ENCODE measurements around the gene LGALS7. TPM values are rescaled to one million over a fixed set of nuclear protein-coding genes. Genes with fewer than 3 reads are reported as not detected.

LGALS7 gene
- total and polyA plus RNA-seq, 2 donors: 1.4 TPM; not detected in 1

DNA sequence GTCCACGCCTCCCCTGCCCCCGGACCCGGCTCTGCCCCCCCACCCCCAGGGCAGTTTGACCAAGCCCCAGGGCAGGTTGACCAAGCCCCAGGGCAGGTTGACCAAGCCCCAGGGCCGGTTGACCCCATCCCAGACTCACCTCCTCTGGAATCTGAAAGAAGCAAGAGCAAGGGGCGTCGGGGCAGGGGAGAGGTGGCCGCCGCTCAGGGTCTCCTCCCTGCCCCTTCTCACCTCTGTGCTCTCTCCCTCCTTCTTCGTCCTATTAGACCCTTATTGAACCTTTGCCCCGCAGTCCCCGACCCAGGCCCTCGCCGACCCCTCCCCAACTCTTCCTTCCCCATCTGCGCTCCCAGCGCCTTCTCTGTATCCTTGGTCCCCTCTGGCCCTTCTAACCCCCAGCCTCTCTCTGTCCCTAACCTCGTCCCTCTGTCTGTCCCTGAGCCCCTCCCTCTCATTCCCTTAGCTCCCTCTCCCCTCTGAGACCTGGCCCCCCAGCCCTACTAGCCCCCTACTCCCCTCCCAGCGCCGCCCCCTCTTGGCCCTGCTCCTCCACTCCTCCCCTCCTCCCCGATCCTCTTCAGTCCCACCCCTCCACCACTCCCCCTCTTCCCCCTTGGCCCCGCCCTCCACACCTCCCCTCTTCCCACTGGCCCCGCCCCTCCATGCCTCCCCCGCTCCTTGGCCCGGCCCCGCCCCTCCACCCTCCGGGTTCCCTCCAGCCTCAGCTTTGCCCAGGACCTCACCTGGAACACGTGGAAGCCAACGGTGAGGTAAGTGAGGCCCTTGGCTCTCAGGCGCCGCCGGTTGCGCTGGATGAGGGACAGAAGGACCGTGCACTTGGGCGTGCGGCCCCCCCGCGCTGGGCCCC, 36.7 kb downstream of the LGALS7 start:
- Histone ChIP-seq H3K27ac (ENCODE audit: low read depth) (no peak overlapping the region), H3K36me3 (ENCODE audit: insufficient read depth) (no peaks in the 10 kb centered on the region), H3K4me1 (ENCODE audit: insufficient read depth) (no peaks in the 10 kb centered on the region), H3K4me3 (ENCODE audit: low read depth, low read length) (peak overlapping the region; percentile 27)
- DNase-seq (ENCODE audit: extremely low spot score): no peak
- 9% methylated on average over 36 of the region's 36 CpGs for WGBS

DNA sequence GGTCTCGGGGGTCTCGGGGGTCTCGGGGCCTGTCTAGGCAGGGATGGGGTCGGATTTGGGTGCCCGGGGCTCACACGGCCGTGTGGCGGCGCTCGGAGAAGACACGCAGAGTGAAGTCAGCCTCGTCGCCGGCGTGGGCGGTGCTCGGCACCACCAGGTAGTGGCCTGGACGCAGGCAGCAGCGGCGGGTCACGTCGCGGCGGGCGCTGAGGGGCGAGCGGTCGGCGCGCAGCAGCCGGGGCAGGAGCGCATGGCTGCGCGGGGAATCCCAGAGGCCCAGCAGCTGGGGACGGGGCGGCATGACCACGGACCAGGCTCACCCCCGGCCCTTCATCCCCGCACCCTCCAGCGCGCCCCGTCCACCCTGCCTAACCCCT, 37.3 kb downstream of the LGALS7 start:
- Histone ChIP-seq H3K36me3 (ENCODE audit: insufficient read depth) (no peaks in the 10 kb centered on the region), H3K27ac (ENCODE audit: low read depth) (no peak overlapping the region), H3K4me3 (ENCODE audit: low read depth, low read length) (peak overlapping the region; percentile 27), H3K4me1 (ENCODE audit: insufficient read depth) (no peaks in the 10 kb centered on the region)
- DNase-seq (ENCODE audit: extremely low spot score): no peak
- WGBS: 3% methylated on average over 42 of the region's 42 CpGs

DNA sequence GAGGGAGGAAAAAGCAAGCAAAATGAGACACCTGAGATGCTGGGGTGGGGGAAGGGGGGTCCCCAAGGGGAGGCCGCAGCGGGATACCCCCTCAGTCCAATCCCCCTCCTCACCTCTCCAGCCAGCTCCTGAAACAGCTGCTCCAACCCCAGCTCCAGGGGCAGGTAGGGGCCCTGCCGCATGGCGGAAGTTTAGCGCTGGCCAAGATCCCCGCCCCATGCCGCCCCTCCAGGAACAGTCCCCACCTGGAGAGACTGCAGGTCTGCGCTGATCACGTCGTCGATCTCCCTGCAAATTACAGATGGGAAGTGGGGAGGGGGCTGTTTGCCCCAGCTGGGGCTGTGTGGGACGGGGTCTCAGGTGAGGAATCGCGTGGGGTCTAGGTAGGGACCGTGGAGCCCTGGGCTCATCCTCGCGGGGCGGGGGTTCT, 38.0 kb downstream of the LGALS7 start:
- Histone ChIP-seq H3K27ac (ENCODE audit: low read depth) (no peak overlapping the region), H3K4me1 (ENCODE audit: insufficient read depth) (no peaks in the 10 kb centered on the region), H3K4me3 (ENCODE audit: low read depth, low read length) (peak overlapping the region; percentile 4), H3K36me3 (ENCODE audit: insufficient read depth) (no peaks in the 10 kb centered on the region)
- WGBS: 19% methylated on average over 18 of the region's 18 CpGs
- no peak for DNase-seq (ENCODE audit: extremely low spot score)

DNA sequence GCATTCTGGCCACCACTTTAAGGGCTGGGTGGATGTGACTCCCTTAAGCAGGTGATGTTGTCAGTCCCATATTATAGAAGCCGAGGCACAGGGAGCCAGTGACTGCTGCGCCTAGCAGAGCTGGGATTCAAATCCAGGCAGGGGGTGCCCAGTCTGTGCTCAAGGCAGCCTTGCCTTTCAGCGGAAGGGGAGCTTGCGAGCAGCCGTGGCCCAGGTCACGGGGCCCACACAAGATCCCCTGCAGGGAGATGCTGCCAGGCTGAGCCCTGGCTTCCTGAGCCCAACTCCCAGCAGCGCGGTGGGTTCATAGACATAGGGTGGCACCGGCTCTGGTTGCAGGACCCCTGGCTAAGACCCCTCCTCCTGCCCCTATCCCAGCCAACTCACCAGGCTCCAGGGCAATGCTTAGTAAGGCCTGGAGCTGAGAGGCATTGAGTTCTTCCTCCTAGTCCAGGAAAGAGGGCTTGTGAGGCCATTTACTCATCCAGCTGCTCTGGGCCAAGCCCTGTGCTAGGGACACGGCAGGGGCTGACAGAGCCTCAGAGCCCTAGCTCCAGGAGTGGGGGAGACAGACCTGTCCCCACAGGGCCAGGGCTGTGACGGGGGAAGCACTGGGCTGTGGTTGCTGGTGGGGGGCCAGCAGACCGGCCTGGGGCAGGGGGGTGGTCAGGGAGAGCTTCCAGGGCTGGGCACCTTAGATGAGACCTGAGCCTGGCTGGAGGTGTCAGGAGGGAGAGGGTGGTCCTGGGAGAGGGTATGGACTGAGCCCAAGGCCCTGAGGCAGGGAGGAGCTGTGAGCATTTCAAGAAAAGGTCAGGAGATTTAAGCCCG, 38.7 kb downstream of the LGALS7 start:
- Histone ChIP-seq H3K27ac (ENCODE audit: low read depth) (peak overlapping the region; percentile 67), H3K4me1 (ENCODE audit: insufficient read depth) (no peaks in the 10 kb centered on the region), H3K36me3 (ENCODE audit: insufficient read depth) (no peaks in the 10 kb centered on the region), H3K4me3 (ENCODE audit: low read depth, low read length) (peak overlapping the region; percentile 4)
- 55% methylated on average over 13 of the region's 13 CpGs for WGBS
- DNase-seq (ENCODE audit: extremely low spot score): no peak

DNA sequence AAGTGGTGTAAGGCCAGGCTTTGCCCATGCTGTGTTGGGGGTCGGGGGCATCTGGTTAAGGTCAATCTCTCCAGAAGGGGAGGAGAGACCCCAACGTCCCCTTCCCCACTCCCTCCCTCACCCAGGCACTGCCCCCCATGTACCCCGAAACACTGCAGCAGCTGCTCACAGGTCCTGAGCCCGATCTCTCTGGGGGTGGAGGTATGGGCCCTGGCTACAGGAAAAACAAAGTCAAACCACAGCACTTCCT, 39.2 kb downstream of the LGALS7 start:
- no peak for DNase-seq (ENCODE audit: extremely low spot score)

DNA sequence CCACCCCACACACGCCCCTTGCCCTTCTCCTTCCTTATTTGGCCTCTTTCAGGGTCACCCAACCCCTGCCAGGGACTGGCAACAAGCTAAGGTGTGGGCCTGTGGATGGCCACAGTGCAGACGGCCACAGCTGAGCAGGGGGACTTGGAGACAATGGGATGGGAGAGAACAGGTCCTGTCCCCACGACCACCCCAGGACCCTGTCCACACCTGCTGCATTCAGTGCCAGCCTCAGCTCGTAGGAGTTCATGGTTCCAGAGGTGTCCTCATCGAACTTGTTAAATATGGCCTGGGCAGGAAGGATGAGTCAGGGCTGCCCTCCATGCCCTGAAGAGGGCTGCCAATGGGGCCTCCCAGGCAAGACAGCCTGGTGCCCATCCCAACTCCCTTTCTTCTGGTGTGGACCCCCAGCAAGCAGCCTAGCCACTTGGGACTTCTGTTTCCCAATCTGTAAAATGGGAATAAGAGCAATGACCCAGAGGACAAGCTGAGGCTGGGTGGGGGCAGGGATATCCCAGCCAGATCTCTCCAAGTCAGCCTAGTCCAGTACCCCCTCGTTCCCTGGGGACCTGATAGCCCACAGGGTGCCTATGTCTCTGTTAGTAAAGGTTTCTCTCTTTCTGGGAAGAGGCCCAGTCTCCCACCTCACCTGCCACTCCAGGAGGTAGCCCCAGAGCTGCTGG, 39.7 kb downstream of the LGALS7 start:
- Histone ChIP-seq H3K4me3 (ENCODE audit: low read depth, low read length) (no peak overlapping the region), H3K4me1 (ENCODE audit: insufficient read depth) (no peaks in the 10 kb centered on the region), H3K27ac (ENCODE audit: low read depth) (no peak overlapping the region), H3K36me3 (ENCODE audit: insufficient read depth) (no peaks in the 10 kb centered on the region)
- DNase-seq (ENCODE audit: extremely low spot score): no peak
- 69% methylated on average over 6 of the region's 6 CpGs for WGBS

More for the DNA sequence above, 39.2 kb downstream of the LGALS7 start:
- WGBS: 57% methylated on average over 4 of the region's 4 CpGs
- no peaks in the 10 kb centered on the region for H3K36me3 ChIP-seq (ENCODE audit: insufficient read depth)
- H3K4me3 ChIP-seq (ENCODE audit: low read depth, low read length): no peak overlapping the region
- no peaks in the 10 kb centered on the region for H3K4me1 ChIP-seq (ENCODE audit: insufficient read depth)
- H3K27ac ChIP-seq (ENCODE audit: low read depth): no peak overlapping the region

DNA sequence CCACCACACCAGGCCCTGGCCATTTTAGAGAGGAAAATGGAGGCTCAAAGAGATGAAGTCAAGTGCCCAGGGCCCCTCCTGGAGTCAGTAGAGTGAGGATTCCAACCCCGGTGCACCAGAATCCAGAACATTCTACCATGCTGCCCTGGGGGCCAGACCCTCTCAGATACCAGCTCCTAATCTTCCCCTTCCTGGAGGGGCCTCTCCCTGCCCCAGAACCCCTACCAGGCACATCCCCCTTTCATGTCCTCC, 40.1 kb downstream of the LGALS7 start:
- Histone ChIP-seq H3K36me3 (ENCODE audit: insufficient read depth) (no peaks in the 10 kb centered on the region), H3K4me3 (ENCODE audit: low read depth, low read length) (no peak overlapping the region), H3K4me1 (ENCODE audit: insufficient read depth) (no peaks in the 10 kb centered on the region), H3K27ac (ENCODE audit: low read depth) (no peak overlapping the region)
- no peak for DNase-seq (ENCODE audit: extremely low spot score)
- 97% methylated on average over 1 of the region's 1 CpG for WGBS

DNA sequence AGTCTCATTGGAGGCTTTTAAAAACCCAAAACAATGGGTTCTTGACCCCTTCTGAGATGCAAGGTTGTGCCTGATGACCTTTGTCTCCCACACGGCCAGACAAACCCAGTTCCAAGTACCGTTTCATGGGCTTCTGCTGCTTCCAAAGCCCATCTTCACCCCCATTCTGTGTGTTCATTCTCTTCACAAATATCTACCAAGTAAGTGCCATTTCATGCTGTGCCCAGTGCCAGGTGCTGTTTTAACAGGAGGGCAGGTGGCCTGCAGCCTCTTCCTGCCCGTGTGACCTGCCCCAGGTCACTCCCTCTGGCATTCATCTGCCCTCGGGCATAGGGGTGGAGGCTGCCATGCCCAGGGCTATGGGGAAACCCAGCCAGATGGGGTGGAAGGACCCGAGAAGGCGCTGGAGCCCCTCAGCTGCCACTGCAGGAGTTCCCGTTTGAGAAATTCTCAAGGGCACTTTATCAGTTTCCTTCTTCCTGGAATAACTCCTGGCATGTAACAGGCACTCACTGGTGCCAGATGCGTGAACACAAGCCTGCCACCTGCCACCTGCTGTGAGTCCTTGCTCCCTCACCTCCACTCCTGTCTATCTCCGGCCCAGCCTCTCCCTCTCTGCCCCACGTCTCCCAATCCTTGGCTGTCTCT, 41.5 kb downstream of the LGALS7 start:
- Histone ChIP-seq H3K27ac (ENCODE audit: low read depth) (no peak overlapping the region), H3K36me3 (ENCODE audit: insufficient read depth) (peaks cover 9% of the 10 kb centered on the region), H3K4me3 (ENCODE audit: low read depth, low read length) (no peak overlapping the region), H3K4me1 (ENCODE audit: insufficient read depth) (no peaks in the 10 kb centered on the region)
- no peak for DNase-seq (ENCODE audit: extremely low spot score)
- WGBS: 71% methylated on average over 10 of the region's 10 CpGs

DNA sequence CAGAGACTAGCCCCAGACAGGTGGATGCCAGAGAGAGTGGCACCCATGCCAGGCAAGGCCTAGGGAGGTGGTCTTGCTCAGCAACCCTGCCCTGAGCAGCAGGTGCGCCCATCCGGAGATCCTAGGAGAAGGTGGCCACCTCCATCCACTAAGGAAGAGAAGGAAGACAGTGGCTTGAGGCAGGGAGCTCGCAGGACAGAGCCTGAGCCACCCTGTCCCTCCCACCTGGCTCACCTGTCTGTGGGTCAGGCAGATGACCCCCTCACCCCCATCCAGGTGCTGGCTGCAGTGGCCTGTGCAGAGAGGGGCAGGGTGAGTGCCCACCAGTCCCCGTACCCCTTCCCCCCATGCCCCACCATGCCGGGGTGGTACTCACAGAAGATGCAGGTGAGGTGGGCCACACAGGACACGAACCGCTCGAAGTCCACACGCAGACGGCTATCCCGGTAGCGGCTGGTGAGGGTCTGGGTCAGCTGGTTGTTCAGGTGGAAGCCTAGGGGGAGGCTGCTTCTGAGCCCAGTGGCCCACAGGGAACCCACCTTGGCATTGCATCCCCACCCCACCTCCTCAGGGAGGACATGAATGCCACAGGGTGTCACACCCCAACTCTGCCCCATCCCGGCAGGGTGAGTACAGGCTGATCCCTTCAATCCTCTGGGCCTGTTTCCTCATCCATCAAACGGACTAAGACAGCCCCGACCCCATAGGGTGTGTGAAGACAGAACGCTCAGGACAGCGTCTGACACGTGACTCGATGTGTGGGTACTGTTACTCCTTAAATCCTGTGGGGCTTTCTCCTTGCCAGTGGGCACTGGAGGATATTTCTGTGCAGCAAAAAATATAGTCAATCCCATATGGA, 42.4 kb downstream of the LGALS7 start:
- H3K4me3 ChIP-seq (ENCODE audit: low read depth, low read length): no peak overlapping the region
- peaks cover 9% of the 10 kb centered on the region for H3K36me3 ChIP-seq (ENCODE audit: insufficient read depth)
- no peak overlapping the region for H3K27ac ChIP-seq (ENCODE audit: low read depth)
- 91% methylated on average over 19 of the region's 19 CpGs for WGBS
- no peak for DNase-seq (ENCODE audit: extremely low spot score)
- no peaks in the 10 kb centered on the region for H3K4me1 ChIP-seq (ENCODE audit: insufficient read depth)

DNA sequence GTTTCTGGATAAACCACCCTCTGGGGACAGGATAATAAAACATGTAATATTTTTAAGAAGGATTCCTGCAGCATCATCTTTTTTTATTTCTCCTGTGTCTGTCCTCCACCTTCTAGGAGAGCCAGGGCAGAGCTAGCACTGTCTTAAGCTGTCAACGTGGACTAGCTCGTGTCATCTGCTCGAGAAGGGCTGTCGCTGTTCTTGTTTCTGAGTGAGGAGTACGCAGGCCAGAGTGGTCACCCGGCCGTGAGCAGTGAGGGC, 42.9 kb downstream of the LGALS7 start:
- H3K4me3 ChIP-seq (ENCODE audit: low read depth, low read length): no peak overlapping the region
- peaks cover 9% of the 10 kb centered on the region for H3K36me3 ChIP-seq (ENCODE audit: insufficient read depth)
- 88% methylated on average over 7 of the region's 7 CpGs for WGBS
- DNase-seq (ENCODE audit: extremely low spot score): no peak
- no peak overlapping the region for H3K27ac ChIP-seq (ENCODE audit: low read depth)
- no peaks in the 10 kb centered on the region for H3K4me1 ChIP-seq (ENCODE audit: insufficient read depth)

DNA sequence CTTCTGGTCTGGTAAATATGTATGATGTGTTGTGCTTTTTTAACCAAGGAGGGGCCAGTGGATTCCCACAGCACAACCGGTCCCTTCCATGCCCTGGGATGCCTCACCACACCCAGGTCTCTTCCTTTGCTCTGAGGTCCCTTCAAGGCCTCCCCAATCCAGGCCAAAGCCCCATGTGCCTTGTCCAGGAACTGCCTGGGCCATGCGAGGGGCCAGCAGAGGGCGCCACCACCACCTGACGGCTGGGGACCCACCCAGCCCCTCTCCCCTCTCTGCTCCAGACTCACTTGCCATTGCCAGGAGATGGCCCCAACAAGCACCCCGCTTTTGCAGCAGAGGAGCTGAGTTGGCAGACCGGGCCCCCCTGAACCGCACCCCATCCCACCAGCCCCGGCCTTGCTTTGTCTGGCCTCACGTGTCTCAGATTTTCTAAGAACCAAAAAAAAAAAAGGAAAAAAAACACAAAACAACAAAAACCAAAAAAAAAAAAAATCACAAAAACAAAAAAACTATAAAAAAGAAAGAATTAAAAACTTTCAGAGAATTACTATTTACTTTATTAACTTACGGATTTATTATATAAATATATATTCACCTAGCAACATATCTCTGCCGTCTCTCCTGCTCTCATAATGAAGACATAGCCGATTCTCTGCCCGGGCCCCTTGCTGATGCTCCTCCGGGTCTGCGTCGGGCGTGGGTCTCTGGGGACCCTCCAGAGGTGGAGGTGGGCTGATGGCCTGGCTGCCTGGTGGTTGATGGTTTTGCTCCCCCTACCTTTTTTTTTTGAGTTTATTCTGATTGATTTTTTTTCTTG, 43.5 kb downstream of the LGALS7 start:
- no peak for DNase-seq (ENCODE audit: extremely low spot score)
- no peak overlapping the region for H3K27ac ChIP-seq (ENCODE audit: low read depth)
- 71% methylated on average over 17 of the region's 17 CpGs for WGBS

DNA sequence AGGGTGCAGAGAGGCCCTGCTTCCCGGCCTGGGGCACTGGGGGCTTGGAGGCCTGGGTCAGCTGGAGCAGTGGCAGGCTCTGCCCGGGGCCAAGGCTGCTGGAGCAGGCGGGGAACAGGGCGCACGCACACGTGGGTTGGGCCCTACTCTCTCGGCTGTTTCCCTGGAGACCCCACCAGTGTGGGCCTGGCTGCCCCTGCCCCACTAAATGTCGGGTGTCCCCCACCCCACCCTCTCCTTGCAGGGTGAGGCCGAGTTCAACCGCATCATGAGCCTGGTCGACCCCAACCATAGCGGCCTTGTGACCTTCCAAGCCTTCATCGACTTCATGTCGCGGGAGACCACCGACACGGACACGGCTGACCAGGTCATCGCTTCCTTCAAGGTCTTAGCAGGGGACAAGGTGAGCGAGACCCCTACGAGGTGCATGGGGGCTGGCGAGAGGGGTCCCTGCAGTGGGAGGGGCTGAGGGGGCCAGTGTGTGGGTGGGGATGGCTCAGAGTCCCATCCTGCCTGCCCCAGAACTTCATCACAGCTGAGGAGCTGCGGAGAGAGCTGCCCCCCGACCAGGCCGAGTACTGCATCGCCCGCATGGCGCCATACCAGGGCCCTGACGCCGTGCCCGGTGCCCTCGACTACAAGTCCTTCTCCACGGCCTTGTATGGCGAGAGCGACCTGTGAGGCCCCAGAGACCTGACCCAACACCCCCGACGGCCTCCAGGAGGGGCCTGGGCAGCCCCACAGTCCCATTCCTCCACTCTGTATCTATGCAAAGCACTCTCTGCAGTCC, 44.4 kb downstream of the LGALS7 start:
- H3K4me1 ChIP-seq (ENCODE audit: insufficient read depth): no peaks in the 10 kb centered on the region
- whole genome bisulfite sequencing: 83% methylated on average over 37 of the region's 37 CpGs
- DNase-seq (ENCODE audit: extremely low spot score): no peak
- H3K27ac ChIP-seq (ENCODE audit: low read depth): no peak overlapping the region
- peaks cover 9% of the 10 kb centered on the region for H3K36me3 ChIP-seq (ENCODE audit: insufficient read depth)
- H3K4me3 ChIP-seq (ENCODE audit: low read depth, low read length): no peak overlapping the region

More for the DNA sequence above, 43.5 kb downstream of the LGALS7 start:
- Histone ChIP-seq H3K4me3 (ENCODE audit: low read depth, low read length) (no peak overlapping the region), H3K36me3 (ENCODE audit: insufficient read depth) (peaks cover 9% of the 10 kb centered on the region), H3K4me1 (ENCODE audit: insufficient read depth) (no peaks in the 10 kb centered on the region)
